ENCODE results near the gene TMEM181. TPM values are rescaled to one million over a fixed set of nuclear protein-coding genes. Genes with fewer than 3 reads are reported as not detected.

TMEM181 gene
- total RNA-seq, 1 donor from 2014 or later, result 28.4 TPM

- peaks cover 4% of the 10 kb centered on the region for H3K4me1 ChIP-seq
- no peak overlapping the region for H3K4me3 ChIP-seq
- TF ChIP-seq, protein P1, sequence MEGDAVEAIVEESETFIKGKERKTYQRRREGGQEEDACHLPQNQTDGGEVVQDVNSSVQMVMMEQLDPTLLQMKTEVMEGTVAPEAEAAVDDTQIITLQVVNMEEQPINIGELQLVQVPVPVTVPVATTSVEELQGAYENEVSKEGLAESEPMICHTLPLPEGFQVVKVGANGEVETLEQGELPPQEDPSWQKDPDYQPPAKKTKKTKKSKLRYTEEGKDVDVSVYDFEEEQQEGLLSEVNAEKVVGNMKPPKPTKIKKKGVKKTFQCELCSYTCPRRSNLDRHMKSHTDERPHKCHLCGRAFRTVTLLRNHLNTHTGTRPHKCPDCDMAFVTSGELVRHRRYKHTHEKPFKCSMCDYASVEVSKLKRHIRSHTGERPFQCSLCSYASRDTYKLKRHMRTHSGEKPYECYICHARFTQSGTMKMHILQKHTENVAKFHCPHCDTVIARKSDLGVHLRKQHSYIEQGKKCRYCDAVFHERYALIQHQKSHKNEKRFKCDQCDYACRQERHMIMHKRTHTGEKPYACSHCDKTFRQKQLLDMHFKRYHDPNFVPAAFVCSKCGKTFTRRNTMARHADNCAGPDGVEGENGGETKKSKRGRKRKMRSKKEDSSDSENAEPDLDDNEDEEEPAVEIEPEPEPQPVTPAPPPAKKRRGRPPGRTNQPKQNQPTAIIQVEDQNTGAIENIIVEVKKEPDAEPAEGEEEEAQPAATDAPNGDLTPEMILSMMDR (IDR thresholded peaks at IDR 0.05), result no peak
- ATAC-seq, result no peak
- H3K36me3 ChIP-seq, result no peaks in the 10 kb centered on the region
- H3K27me3 ChIP-seq (ENCODE audit: low read depth), result peaks cover 26% of the 10 kb centered on the region
- intact Hi-C loops (cut with DNase I), result no loop called here
- H3K9me3 ChIP-seq, result no peaks in the 10 kb centered on the region
- DNase-seq, result no peak
- H3K27ac ChIP-seq, result no peak overlapping the region
Measured at GRCh38 chr6:158539413-158539812, 20.5 kb upstream of the TMEM181 start.

- TF ChIP-seq, protein P1 (IDR thresholded peaks at IDR 0.05), result no peak
- no peak for DNase-seq
- Histone ChIP-seq H3K36me3 (no peaks in the 10 kb centered on the region), H3K27me3 (ENCODE audit: low read depth) (peaks cover 26% of the 10 kb centered on the region), H3K9me3 (no peaks in the 10 kb centered on the region), H3K4me3 (no peak overlapping the region), H3K27ac (no peak overlapping the region), H3K4me1 (peaks cover 4% of the 10 kb centered on the region)
- ATAC-seq, result no peak
- intact Hi-C loops (cut with DNase I), result no loop called here
Measured at GRCh38 chr6:158539881-158540280, 20.0 kb upstream of the TMEM181 start.

GRCh38 chr6:158543606-158544185 is 16.2 kb upstream of the TMEM181 start:
- no peaks in the 10 kb centered on the region for H3K27me3 ChIP-seq (ENCODE audit: low read depth)
- H3K27ac ChIP-seq, result no peak overlapping the region
- no peaks in the 10 kb centered on the region for H3K9me3 ChIP-seq
- H3K36me3 ChIP-seq, result no peaks in the 10 kb centered on the region
- ATAC-seq (no peak), DNase-seq (no peak)
- H3K4me3 ChIP-seq, result no peak overlapping the region
- TF ChIP-seq, protein P1 (IDR thresholded peaks at IDR 0.05), result no peak
- intact Hi-C loops (cut with DNase I), result no loop called here
- H3K4me1 ChIP-seq, result no peaks in the 10 kb centered on the region

GRCh38 chr6:158544428-158544827 is 15.5 kb upstream of the TMEM181 start:
- no peak for ATAC-seq
- Histone ChIP-seq H3K4me1 (no peaks in the 10 kb centered on the region), H3K4me3 (no peak overlapping the region), H3K36me3 (no peaks in the 10 kb centered on the region), H3K27me3 (ENCODE audit: low read depth) (no peaks in the 10 kb centered on the region), H3K9me3 (no peaks in the 10 kb centered on the region), H3K27ac (no peak overlapping the region)
- intact Hi-C loops (cut with DNase I), result no loop called here
- TF ChIP-seq, protein P1 (IDR thresholded peaks at IDR 0.05), result no peak
- no peak for DNase-seq

GRCh38 chr6:158545043-158545966 is 14.6 kb upstream of the TMEM181 start:
- H3K27me3 ChIP-seq (ENCODE audit: low read depth), result no peaks in the 10 kb centered on the region
- no peak for ATAC-seq
- no peaks in the 10 kb centered on the region for H3K4me1 ChIP-seq
- intact Hi-C loops (cut with DNase I), result no loop called here
- no peak for DNase-seq
- no peak overlapping the region for H3K27ac ChIP-seq
- no peaks in the 10 kb centered on the region for H3K36me3 ChIP-seq
- no peak overlapping the region for H3K4me3 ChIP-seq
- no peaks in the 10 kb centered on the region for H3K9me3 ChIP-seq
- TF ChIP-seq, protein P1 (IDR thresholded peaks at IDR 0.05), result no peak

All from lower lobe of right lung (tissue), 2 donors.